ENCODE data around the gene PAWR. TPM values are rescaled to one million over a fixed set of nuclear protein-coding genes. Genes with fewer than 3 reads are reported as not detected.

PAWR gene
- total and polyA plus RNA-seq, 2 of the 13 experiments (the other 11 are each of a cell fraction or from before 2014, with no cell fraction given) = 29.1 to 36.1 TPM

DNA sequence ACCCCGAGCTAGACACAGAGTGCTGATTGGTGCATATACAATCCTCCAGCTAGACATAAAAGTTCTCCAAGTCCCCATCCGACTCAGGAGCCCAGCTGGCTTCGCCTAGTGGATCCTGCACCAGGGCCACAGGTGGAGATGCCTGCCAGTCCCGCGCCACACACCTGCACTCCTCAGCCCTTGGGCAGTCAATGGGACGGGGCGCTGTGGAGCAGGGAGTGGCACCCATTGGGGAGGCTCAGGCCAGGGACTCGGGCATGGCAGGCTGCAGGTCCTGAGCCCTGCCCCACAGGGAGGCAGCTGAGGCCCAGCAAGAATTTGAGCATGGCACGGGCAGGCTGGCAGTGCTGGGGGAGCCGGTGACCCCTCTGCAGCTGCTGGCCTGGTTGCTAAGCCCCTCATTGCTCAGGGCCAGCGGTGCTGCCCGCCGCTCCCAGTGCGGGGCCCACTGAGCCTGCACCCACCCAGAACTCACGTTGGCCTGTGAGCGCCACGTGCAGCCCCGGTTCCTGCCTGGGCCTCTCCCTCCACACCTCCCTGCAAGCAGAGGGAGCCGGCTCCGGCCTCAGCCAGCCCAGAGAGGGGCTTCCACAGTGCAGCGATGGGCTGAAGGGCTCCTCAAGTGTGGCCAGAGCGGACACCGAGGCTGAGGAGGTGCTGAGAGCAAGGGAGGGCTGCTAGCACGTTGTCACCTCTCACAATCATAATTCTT lies 136.7 kb downstream of the PAWR start:
- H2AFZ ChIP-seq (ENCODE audit: low read length) = no peak overlapping the region
- POLR2A ChIA-PET = interaction anchor here (0.9 kb wide), 1 partner anchor 8 kb away, joined by 3 read pairs; no protein-coding TSS in a partner anchor
- no CpG with 5 or more reads among the region's 24 CpGs for WGBS (ENCODE audit: low lambda C conversion rate)
- no peaks in the 10 kb centered on the region for H3K79me2 ChIP-seq (ENCODE audit: insufficient read depth, low read length)
- ATAC-seq (no peak), FAIRE-seq (no peak), DNase-seq (ENCODE audit: low spot score) (no peak)
- H3K9ac ChIP-seq (ENCODE audit: insufficient read depth, low read depth, low read length) = no peak overlapping the region
- no TSS peak for BruUV-seq (replicated peaks)
- peaks cover 82% of the 10 kb centered on the region for H3K4me1 ChIP-seq (ENCODE audit: insufficient read depth, low read length)
- in situ Hi-C loops (cut with HindIII; ENCODE audit: extremely low pct_ligation_motif_present, low pct_unique_long_range_greater_than_20kb) = loop anchor here (25.0 kb wide), 1 partner anchor 133 kb away; the partner anchor contains the start of gene PAWR
- H3K4me3 ChIP-seq (replicated peaks in 1 of 3; ENCODE audit: insufficient read depth in 1 of 3, low read depth in 2 of 3, low read length in 3 of 3) = no peak overlapping the region
- H3K27ac ChIP-seq (ENCODE audit: extremely low read length, insufficient read depth, low read length) = no peak overlapping the region
- peaks cover 6 to 8% of the 10 kb centered on the region in 2 experiments; a peak in 4 of 5 replicates for H3K36me3 ChIP-seq (replicated peaks in 1 of 2; ENCODE audit: control insufficient read depth in 1 of 2, insufficient read depth in 2 of 2, low read length in 2 of 2)
- H3K4me2 ChIP-seq (ENCODE audit: low read depth, low read length) = no peak overlapping the region
- CTCF ChIA-PET (ENCODE audit: low intra/inter-chr PET ratio, low total read pairs) = interaction anchor here (2.7 kb wide), 1 partner anchor 184 kb away, joined by 21 read pairs; no protein-coding TSS in a partner anchor
- H3K27me3 ChIP-seq (ENCODE audit: control insufficient read depth in 1 of 2, insufficient read depth in 2 of 2, low read length in 2 of 2) = no peaks in the 10 kb centered on the region
- intact Hi-C loops (cut with micrococcal nuclease; ENCODE audit: unreplicated experiment) = loop anchor here (2.0 kb wide), 1 partner anchor 633 kb away; no protein-coding TSS in a partner anchor
- TF ChIP-seq ZC3H4 (CRISPR knock-in tag; IDR thresholded peaks at IDR 0.05; ENCODE audit: borderline replicate concordance) (no peak), AGO1 (IDR thresholded peaks at IDR 0.05; ENCODE audit: low read depth, low read length, poor library complexity, severe bottlenecking) (no peak), ZNF501 (CRISPR knock-in tag; IDR thresholded peaks at IDR 0.05) (0 out of 2 replicates have a peak, but pooled peaks have one; percentile 49), ZNF205 (CRISPR knock-in tag; IDR thresholded peaks at IDR 0.05) (no peak), AGO2 (optimal IDR thresholded peaks at IDR 0.05; ENCODE audit: low read depth, low read length) (peak; percentile 35), PAX8 (CRISPR knock-in tag; IDR thresholded peaks at IDR 0.05; ENCODE audit: borderline replicate concordance) (no peak)
- TF ChIP-seq, protein P1, sequence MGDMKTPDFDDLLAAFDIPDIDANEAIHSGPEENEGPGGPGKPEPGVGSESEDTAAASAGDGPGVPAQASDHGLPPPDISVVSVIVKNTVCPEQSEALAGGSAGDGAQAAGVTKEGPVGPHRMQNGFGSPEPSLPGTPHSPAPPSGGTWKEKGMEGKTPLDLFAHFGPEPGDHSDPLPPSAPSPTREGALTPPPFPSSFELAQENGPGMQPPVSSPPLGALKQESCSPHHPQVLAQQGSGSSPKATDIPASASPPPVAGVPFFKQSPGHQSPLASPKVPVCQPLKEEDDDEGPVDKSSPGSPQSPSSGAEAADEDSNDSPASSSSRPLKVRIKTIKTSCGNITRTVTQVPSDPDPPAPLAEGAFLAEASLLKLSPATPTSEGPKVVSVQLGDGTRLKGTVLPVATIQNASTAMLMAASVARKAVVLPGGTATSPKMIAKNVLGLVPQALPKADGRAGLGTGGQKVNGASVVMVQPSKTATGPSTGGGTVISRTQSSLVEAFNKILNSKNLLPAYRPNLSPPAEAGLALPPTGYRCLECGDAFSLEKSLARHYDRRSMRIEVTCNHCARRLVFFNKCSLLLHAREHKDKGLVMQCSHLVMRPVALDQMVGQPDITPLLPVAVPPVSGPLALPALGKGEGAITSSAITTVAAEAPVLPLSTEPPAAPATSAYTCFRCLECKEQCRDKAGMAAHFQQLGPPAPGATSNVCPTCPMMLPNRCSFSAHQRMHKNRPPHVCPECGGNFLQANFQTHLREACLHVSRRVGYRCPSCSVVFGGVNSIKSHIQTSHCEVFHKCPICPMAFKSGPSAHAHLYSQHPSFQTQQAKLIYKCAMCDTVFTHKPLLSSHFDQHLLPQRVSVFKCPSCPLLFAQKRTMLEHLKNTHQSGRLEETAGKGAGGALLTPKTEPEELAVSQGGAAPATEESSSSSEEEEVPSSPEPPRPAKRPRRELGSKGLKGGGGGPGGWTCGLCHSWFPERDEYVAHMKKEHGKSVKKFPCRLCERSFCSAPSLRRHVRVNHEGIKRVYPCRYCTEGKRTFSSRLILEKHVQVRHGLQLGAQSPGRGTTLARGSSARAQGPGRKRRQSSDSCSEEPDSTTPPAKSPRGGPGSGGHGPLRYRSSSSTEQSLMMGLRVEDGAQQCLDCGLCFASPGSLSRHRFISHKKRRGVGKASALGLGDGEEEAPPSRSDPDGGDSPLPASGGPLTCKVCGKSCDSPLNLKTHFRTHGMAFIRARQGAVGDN (CRISPR knock-in tag; IDR thresholded peaks at IDR 0.05) = peak; percentile 59
- no peaks in the 10 kb centered on the region for H3K9me3 ChIP-seq (ENCODE audit: low read length)
- no peaks in the 10 kb centered on the region for H4K20me1 ChIP-seq (ENCODE audit: insufficient read depth, low read length)
